Activated effector memory CD4-positive, alpha-beta T cell treated with Interleukin-2 at 50 U/mL for 16 hours (primary cell): Measurements from ENCODE around the gene ZNF546.

Source experiments
- DNase-seq: peaks from one replicate; pipeline ENCODE4 v3.0.0-alpha.2; 2020

Gene ZNF546

GRCh38 chr19:40056505-40056904 is 59.6 kb downstream of the ZNF546 start:
- DNase-seq, result no peak

GRCh38 chr19:40057166-40057565 is 60.3 kb downstream of the ZNF546 start:
- no peak for DNase-seq

- no peak for DNase-seq
These were observed 62.8 kb downstream of the ZNF546 start for GRCh38 chr19:40059624-40060023.

GRCh38 chr19:40070058-40070457 is 73.2 kb downstream of the ZNF546 start:
- DNase-seq, result no peak
